H9 (cell line): Measurements from ENCODE around the gene TMPRSS3. TPM values are rescaled to one million over a fixed set of nuclear protein-coding genes. Genes with fewer than 3 reads are reported as not detected.

ENCODE experiments used
- DNase-seq: peaks from one replicate; pipeline ENCODE4 v3.0.0-alpha.2; 2017
- H2AFZ ChIP-seq: one replicate; pipeline ENCODE4 v1.6.1; 2013; ENCODE audit warnings: mild to moderate bottlenecking, low read length, control low read depth, moderate library complexity
- H2AK5ac ChIP-seq: 2 replicates; pipeline ENCODE4 v1.6.1; 2013; ENCODE audit warnings: low read length, control low read depth, mixed read lengths; ENCODE audit not compliant: insufficient read length
- H2BK120ac ChIP-seq: one replicate; pipeline ENCODE4 v1.6.1; 2013; ENCODE audit warnings: low read depth, mild to moderate bottlenecking, low read length, control low read depth, inconsistent platforms; ENCODE audit not compliant: poor library complexity, severe bottlenecking
- H2BK12ac ChIP-seq: 2 replicates; pipeline ENCODE4 v1.6.1; 2013; ENCODE audit warnings: low read length, control low read depth, mixed read lengths, low read depth; ENCODE audit not compliant: insufficient read length
- H2BK15ac ChIP-seq: 2 replicates; pipeline ENCODE4 v1.6.1; 2013; ENCODE audit warnings: low read depth, low read length, control low read depth
- H2BK20ac ChIP-seq: one replicate; pipeline ENCODE4 v1.6.1; 2013; ENCODE audit warnings: low read depth, mild to moderate bottlenecking, low read length, control low read depth, inconsistent platforms; ENCODE audit not compliant: poor library complexity, severe bottlenecking
- H2BK5ac ChIP-seq: 2 replicates; pipeline ENCODE4 v1.6.1; 2013; ENCODE audit warnings: low read length, control low read depth, mixed read lengths; ENCODE audit not compliant: insufficient read length
- H3K14ac ChIP-seq: 2 replicates; pipeline ENCODE4 v1.6.1; 2013; ENCODE audit warnings: low read length, control low read depth; ENCODE audit not compliant: insufficient read depth
- H3K18ac ChIP-seq: 2 replicates; pipeline ENCODE4 v1.6.1; 2013; ENCODE audit warnings: low read depth, mild to moderate bottlenecking, mixed read lengths, low read length, control low read depth; ENCODE audit not compliant: insufficient read length
- H3K23ac ChIP-seq: 2 replicates; pipeline ENCODE4 v1.6.1; 2013; ENCODE audit warnings: low read length, control low read depth, mixed read lengths, low read depth; ENCODE audit not compliant: insufficient read length
- H3K23me2 ChIP-seq: 2 replicates; pipeline ENCODE4 v1.6.1; 2013; ENCODE audit warnings: low read depth, mild to moderate bottlenecking, mixed read lengths, low read length, control low read depth; ENCODE audit not compliant: insufficient read length, poor library complexity, severe bottlenecking
- H3K27ac ChIP-seq: 2 replicates; pipeline ENCODE4 v1.5.1; 2013; ENCODE audit warnings: low read length, control low read depth, mixed read lengths, low read depth; ENCODE audit not compliant: insufficient read length
- H3K27me3 ChIP-seq: 2 replicates; pipeline ENCODE4 v1.6.1; 2013; ENCODE audit warnings: low read length, control low read depth, inconsistent platforms; ENCODE audit not compliant: insufficient read depth
- H3K4ac ChIP-seq: 2 replicates; pipeline ENCODE4 v1.6.1; 2013; ENCODE audit warnings: low read depth, mild to moderate bottlenecking, control low read depth, inconsistent platforms, low read length, moderate library complexity
- H3K4me1 ChIP-seq: 2 replicates; pipeline ENCODE4 v1.6.1; 2013; ENCODE audit warnings: low read length, control low read depth, inconsistent platforms; ENCODE audit not compliant: insufficient read depth
- H3K4me2 ChIP-seq: 2 replicates; pipeline ENCODE4 v1.6.1; 2013; ENCODE audit warnings: low read length, control low read depth, mixed read lengths; ENCODE audit not compliant: insufficient read length, insufficient read depth
- H3K56ac ChIP-seq: 2 replicates; pipeline ENCODE4 v1.6.1; 2013; ENCODE audit warnings: low read depth, mild to moderate bottlenecking, mixed read lengths, low read length, control low read depth; ENCODE audit not compliant: insufficient read length
- H3K79me1 ChIP-seq: 2 replicates; pipeline ENCODE4 v1.6.1; 2013; ENCODE audit warnings: low read depth, mild to moderate bottlenecking, moderate library complexity, low read length, control low read depth, inconsistent platforms; ENCODE audit not compliant: insufficient read depth, poor library complexity, severe bottlenecking
- H3K79me2 ChIP-seq: 2 replicates; pipeline ENCODE4 v1.6.1; 2013; ENCODE audit warnings: low read length, control low read depth, inconsistent platforms; ENCODE audit not compliant: insufficient read depth
- H3K9ac ChIP-seq: 2 replicates; pipeline ENCODE4 v1.6.1; 2013; ENCODE audit warnings: low read length, control low read depth, mixed read lengths; ENCODE audit not compliant: insufficient read length; ENCODE audit errors: extremely low read depth
- H3K9me3 ChIP-seq: one replicate; pipeline ENCODE4 v1.6.1; 2013; ENCODE audit warnings: low read depth, low read length, inconsistent platforms; ENCODE audit not compliant: control insufficient read depth
- H3T11ph ChIP-seq: one replicate; pipeline ENCODE4 v1.6.1; 2013; ENCODE audit warnings: mild to moderate bottlenecking, low read length, control low read depth, inconsistent platforms
- H4K20me1 ChIP-seq: one replicate; pipeline ENCODE4 v1.6.1; 2013; ENCODE audit not compliant: control insufficient read depth, insufficient read length, insufficient read depth
- H4K5ac ChIP-seq: 2 replicates; pipeline ENCODE4 v1.6.1; 2013; ENCODE audit warnings: low read depth, mild to moderate bottlenecking, mixed read lengths, low read length, control low read depth; ENCODE audit not compliant: insufficient read length
- H4K8ac ChIP-seq: replicated peaks from 2 replicates; pipeline ENCODE4 v1.6.1; 2013; ENCODE audit warnings: low read length, control low read depth, mixed read lengths, low read depth; ENCODE audit not compliant: insufficient read length
- H4K91ac ChIP-seq: 2 replicates; pipeline ENCODE4 v1.6.1; 2013; ENCODE audit warnings: low read depth, mild to moderate bottlenecking, moderate library complexity, mixed read lengths, low read length, control low read depth; ENCODE audit not compliant: insufficient read length
- H3K27ac Mint-ChIP-seq, 3 experiments: 2 replicates in 2 of 3; 3 replicates in 1 of 3; pipeline ENCODE4 v1.8.0; 2020 to 2021; ENCODE audit warnings: mixed read lengths in 3 of 3, mild to moderate bottlenecking in 1 of 3, moderate library complexity in 1 of 3
- H3K27me3 Mint-ChIP-seq: 2 replicates; pipeline ENCODE4 v1.8.0; 2021; ENCODE audit warnings: low read depth, mild to moderate bottlenecking, moderate library complexity, mixed read lengths
- H3K36me3 Mint-ChIP-seq, 3 experiments: 2 replicates in 2 of 3; 3 replicates in 1 of 3; pipeline ENCODE4 v1.8.0; 2020 to 2021; ENCODE audit warnings: low read depth in 3 of 3, mixed read lengths in 3 of 3; ENCODE audit not compliant: insufficient read depth in 1 of 3
- H3K4me1 Mint-ChIP-seq, 2 experiments: 2 replicates each; pipeline ENCODE4 v1.8.0; 2020; ENCODE audit warnings: mixed read lengths in 2 of 2
- H3K4me3 Mint-ChIP-seq, 2 experiments: 2 replicates in 1 of 2; 3 replicates in 1 of 2; pipeline ENCODE4 v1.8.0; 2020 to 2021; ENCODE audit warnings: mild to moderate bottlenecking in 2 of 2, mixed read lengths in 2 of 2, moderate library complexity in 1 of 2
- H3K9me3 Mint-ChIP-seq, 2 experiments: 2 replicates in 1 of 2; 3 replicates in 1 of 2; pipeline ENCODE4 v1.8.0; 2020; ENCODE audit warnings: mild to moderate bottlenecking in 2 of 2, mixed read lengths in 2 of 2, moderate library complexity in 1 of 2
- WGBS: extraction: QIAGEN DNeasy Blood & Tissue Kit; methylation state at CpG from one replicate; pipeline ENCODE4 v1.1.7; 2013; ENCODE audit warnings: missing lambda C conversion rate, low lambda C conversion rate, mixed read lengths; ENCODE audit not compliant: insufficient read length; ENCODE audit errors: extremely low coverage; 5-methylcytosine and 5-hydroxymethylcytosine counted together
- total RNA-seq: library from RNA; stranded (reverse); gene quantifications from 2 replicates; pipeline ENCODE4 v1.2.1, GENCODE V29; 2021
- TF ChIP-seq, protein P1 (sequence below): fragments of 200-600 bp; sonication (generic); conservative IDR thresholded peaks from 3 replicates; pipeline ENCODE4 v1.8.0; 2021; ENCODE audit warnings: antibody characterized with exemption, mild to moderate bottlenecking

TMPRSS3 gene
- total RNA-seq, 1 experiment from 2014 or later, result 0.31 TPM

DNA sequence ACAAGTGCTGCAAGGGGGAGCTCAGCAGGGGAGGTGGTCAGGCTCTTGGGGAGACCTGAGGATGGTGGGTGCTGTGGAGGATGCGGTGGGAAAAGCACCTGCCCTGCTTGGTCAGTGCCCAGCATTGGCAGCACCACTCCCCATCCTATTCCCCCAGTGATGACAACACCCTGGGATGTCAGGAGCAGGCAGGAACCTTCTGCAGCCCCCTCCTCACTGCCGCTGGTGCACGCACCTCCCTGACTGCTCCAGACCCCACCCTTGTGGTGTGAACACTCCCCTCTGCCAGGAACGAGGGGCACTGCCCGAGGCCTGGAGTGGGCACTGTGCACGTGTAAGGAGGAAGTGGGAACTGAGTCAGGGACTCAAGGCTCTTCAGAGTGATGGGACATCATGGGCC lies 12.5 kb downstream of the TMPRSS3 start:
- Mint-ChIP-seq H3K27ac (no peak overlapping the region), H3K4me1 (peaks cover 20 to 21% of the 10 kb centered on the region in 2 experiments), H3K9me3 (peaks cover 6 to 14% of the 10 kb centered on the region in 2 experiments), H3K36me3 (peaks cover 0 to 11% (median 0%) of the 10 kb centered on the region in 3 experiments; a peak in 3 of 7 replicates), H3K27me3 (peaks cover 11% of the 10 kb centered on the region), H3K4me3 (no peak overlapping the region)
- H2BK5ac ChIP-seq, result no peak overlapping the region
- H3K18ac ChIP-seq, result no peak overlapping the region
- no peak overlapping the region for H3T11ph ChIP-seq
- H3K27me3 ChIP-seq, result no peaks in the 10 kb centered on the region
- H3K23ac ChIP-seq, result no peak overlapping the region
- H2BK20ac ChIP-seq, result no peak overlapping the region
- H3K56ac ChIP-seq, result no peak overlapping the region
- no peak overlapping the region for H3K4me2 ChIP-seq
- H2BK15ac ChIP-seq, result no peak overlapping the region
- H3K79me2 ChIP-seq, result no peaks in the 10 kb centered on the region
- no peak overlapping the region for H4K5ac ChIP-seq
- no peak overlapping the region for H3K4ac ChIP-seq
- H2AK5ac ChIP-seq, result no peak overlapping the region
- H3K9ac ChIP-seq, result no peak overlapping the region
- H3K79me1 ChIP-seq, result no peaks in the 10 kb centered on the region
- TF ChIP-seq, protein P1, sequence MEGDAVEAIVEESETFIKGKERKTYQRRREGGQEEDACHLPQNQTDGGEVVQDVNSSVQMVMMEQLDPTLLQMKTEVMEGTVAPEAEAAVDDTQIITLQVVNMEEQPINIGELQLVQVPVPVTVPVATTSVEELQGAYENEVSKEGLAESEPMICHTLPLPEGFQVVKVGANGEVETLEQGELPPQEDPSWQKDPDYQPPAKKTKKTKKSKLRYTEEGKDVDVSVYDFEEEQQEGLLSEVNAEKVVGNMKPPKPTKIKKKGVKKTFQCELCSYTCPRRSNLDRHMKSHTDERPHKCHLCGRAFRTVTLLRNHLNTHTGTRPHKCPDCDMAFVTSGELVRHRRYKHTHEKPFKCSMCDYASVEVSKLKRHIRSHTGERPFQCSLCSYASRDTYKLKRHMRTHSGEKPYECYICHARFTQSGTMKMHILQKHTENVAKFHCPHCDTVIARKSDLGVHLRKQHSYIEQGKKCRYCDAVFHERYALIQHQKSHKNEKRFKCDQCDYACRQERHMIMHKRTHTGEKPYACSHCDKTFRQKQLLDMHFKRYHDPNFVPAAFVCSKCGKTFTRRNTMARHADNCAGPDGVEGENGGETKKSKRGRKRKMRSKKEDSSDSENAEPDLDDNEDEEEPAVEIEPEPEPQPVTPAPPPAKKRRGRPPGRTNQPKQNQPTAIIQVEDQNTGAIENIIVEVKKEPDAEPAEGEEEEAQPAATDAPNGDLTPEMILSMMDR, result no peak
- no CpG with 5 or more reads among the region's 6 CpGs for WGBS
- H4K91ac ChIP-seq, result no peak overlapping the region
- H3K23me2 ChIP-seq, result no peaks in the 10 kb centered on the region
- peaks cover 2% of the 10 kb centered on the region for H4K20me1 ChIP-seq
- no peak overlapping the region for H3K27ac ChIP-seq
- no peaks in the 10 kb centered on the region for H3K4me1 ChIP-seq
- no peak for DNase-seq
- no peak overlapping the region for H2BK120ac ChIP-seq
- H3K9me3 ChIP-seq, result no peaks in the 10 kb centered on the region
- H2AFZ ChIP-seq, result no peak overlapping the region
- H2BK12ac ChIP-seq, result no peak overlapping the region
- no peak overlapping the region for H3K14ac ChIP-seq
- H4K8ac ChIP-seq, result no peak overlapping the region
